ENCODE data around the gene TMEM87B.

The TMEM87B gene

DNA sequence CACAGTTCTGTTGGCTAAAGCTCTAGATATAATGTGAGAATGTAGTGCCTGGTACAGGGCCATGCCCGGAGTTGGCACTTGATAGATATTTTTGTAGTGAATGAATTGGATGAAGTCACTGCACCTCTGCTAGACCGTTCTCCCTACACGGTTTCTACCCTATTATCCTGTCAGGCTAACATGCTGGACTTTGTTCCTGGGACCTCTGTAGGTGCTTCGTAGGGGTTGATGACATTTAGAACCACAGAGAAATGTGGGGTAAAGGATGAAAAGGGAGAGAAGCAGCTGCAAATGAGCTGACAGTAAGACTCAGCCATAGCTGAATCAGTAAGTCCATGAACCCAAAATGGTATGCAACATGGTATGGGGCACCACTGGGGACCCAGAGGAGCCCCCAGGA is 79.1 kb downstream of the TMEM87B start:
- Histone ChIP-seq H2AFZ (ENCODE audit: low read length) (no peak overlapping the region), H3K79me2 (ENCODE audit: insufficient read depth, low read length) (no peaks in the 10 kb centered on the region), H3K36me3 (ENCODE audit: insufficient read depth, low read length) (no peaks in the 10 kb centered on the region; the same call in 1 of the 2 replicates), H3F3A (ENCODE audit: insufficient read depth, low read length) (no peaks in the 10 kb centered on the region; the same call in 1 of the 2 replicates), H3K9me2 (ENCODE audit: low read depth, low read length) (no peaks in the 10 kb centered on the region), H3K9ac (ENCODE audit: low read length) (no peak overlapping the region), H3K4me3 (ENCODE audit: low read depth, low read length, poor library complexity, severe bottlenecking) (no peak overlapping the region), H3K27me3 (ENCODE audit: insufficient read depth, low read length) (no peaks in the 10 kb centered on the region), H3K27ac (ENCODE audit: low read depth, low read length, poor library complexity, severe bottlenecking) (no peak overlapping the region), H3K9me3 (ENCODE audit: low read length) (peaks cover 5% of the 10 kb centered on the region), H3K4me1 (ENCODE audit: insufficient read depth, low read length, severe bottlenecking) (peaks cover 7% of the 10 kb centered on the region), H3K4me2 (ENCODE audit: low read length) (no peak overlapping the region), H4K20me1 (ENCODE audit: insufficient read depth, low read length) (no peaks in the 10 kb centered on the region)
- TF ChIP-seq EZH2 (IDR thresholded peaks at IDR 0.05; ENCODE audit: borderline replicate concordance, low read length) = no peak
- TF ChIP-seq, protein P1, sequence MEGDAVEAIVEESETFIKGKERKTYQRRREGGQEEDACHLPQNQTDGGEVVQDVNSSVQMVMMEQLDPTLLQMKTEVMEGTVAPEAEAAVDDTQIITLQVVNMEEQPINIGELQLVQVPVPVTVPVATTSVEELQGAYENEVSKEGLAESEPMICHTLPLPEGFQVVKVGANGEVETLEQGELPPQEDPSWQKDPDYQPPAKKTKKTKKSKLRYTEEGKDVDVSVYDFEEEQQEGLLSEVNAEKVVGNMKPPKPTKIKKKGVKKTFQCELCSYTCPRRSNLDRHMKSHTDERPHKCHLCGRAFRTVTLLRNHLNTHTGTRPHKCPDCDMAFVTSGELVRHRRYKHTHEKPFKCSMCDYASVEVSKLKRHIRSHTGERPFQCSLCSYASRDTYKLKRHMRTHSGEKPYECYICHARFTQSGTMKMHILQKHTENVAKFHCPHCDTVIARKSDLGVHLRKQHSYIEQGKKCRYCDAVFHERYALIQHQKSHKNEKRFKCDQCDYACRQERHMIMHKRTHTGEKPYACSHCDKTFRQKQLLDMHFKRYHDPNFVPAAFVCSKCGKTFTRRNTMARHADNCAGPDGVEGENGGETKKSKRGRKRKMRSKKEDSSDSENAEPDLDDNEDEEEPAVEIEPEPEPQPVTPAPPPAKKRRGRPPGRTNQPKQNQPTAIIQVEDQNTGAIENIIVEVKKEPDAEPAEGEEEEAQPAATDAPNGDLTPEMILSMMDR (IDR thresholded peaks at IDR 0.05; ENCODE audit: low read length) = no peak

GRCh38 chr2:112136096-112136495 is 81.0 kb downstream of the TMEM87B start:
- TF ChIP-seq, protein P1 (IDR thresholded peaks at IDR 0.05; ENCODE audit: low read length) = no peak
- TF ChIP-seq EZH2 (IDR thresholded peaks at IDR 0.05; ENCODE audit: borderline replicate concordance, low read length) = no peak
- Histone ChIP-seq H3K9ac (ENCODE audit: low read length) (no peak overlapping the region), H3K79me2 (ENCODE audit: insufficient read depth, low read length) (no peaks in the 10 kb centered on the region), H3K9me3 (ENCODE audit: low read length) (peaks cover 5% of the 10 kb centered on the region), H3K36me3 (ENCODE audit: insufficient read depth, low read length) (no peaks in the 10 kb centered on the region; the same call in 1 of the 2 replicates), H4K20me1 (ENCODE audit: insufficient read depth, low read length) (no peaks in the 10 kb centered on the region), H3K9me2 (ENCODE audit: low read depth, low read length) (no peaks in the 10 kb centered on the region), H3K27me3 (ENCODE audit: insufficient read depth, low read length) (no peaks in the 10 kb centered on the region), H2AFZ (ENCODE audit: low read length) (no peak overlapping the region), H3K4me1 (ENCODE audit: insufficient read depth, low read length, severe bottlenecking) (peaks cover 7% of the 10 kb centered on the region), H3K4me3 (ENCODE audit: low read depth, low read length, poor library complexity, severe bottlenecking) (no peak overlapping the region), H3K4me2 (ENCODE audit: low read length) (no peak overlapping the region), H3F3A (ENCODE audit: insufficient read depth, low read length) (no peaks in the 10 kb centered on the region; the same call in 1 of the 2 replicates), H3K27ac (ENCODE audit: low read depth, low read length, poor library complexity, severe bottlenecking) (no peak overlapping the region)

DNA sequence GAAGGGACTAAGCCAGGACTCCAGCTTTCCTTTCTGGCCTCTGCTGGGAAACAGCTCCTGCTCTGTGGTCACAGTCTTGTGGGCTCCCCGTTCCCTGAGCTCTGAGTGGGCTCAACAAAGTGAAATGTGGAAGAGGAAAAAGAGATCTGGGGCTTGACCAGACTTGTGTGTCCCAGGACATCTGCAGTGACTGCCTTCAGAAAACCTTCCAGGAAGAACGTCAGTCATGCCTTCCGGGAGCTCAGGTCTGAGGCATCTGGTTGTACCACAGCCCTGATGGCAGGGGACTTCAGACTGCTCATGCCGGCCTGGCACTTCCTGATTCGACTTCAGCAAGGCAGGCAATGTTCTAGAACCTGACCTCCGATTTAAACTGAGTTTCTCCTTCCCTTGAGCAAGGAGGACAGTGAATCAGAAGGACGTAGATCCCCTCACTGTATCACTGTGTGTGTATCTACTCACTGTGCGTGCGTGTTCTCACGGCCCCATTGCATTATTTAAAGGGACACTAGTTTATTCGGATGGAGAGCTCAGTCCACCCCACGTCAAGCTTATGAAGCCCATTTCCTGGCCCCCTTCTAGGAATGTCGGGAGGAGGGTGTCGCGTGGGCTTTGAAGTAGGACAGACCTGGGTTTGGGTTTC is 82.6 kb downstream of the TMEM87B start:
- Histone ChIP-seq H4K20me1 (ENCODE audit: insufficient read depth, low read length) (no peaks in the 10 kb centered on the region), H3K9ac (ENCODE audit: low read length) (no peak overlapping the region), H3K27me3 (ENCODE audit: insufficient read depth, low read length) (no peaks in the 10 kb centered on the region), H3K4me1 (ENCODE audit: insufficient read depth, low read length, severe bottlenecking) (peaks cover 7% of the 10 kb centered on the region), H3K9me2 (ENCODE audit: low read depth, low read length) (no peaks in the 10 kb centered on the region), H3F3A (ENCODE audit: insufficient read depth, low read length) (no peaks in the 10 kb centered on the region; the same call in 1 of the 2 replicates), H3K4me2 (ENCODE audit: low read length) (no peak overlapping the region; the same call in 1 of the 2 replicates), H3K79me2 (ENCODE audit: insufficient read depth, low read length) (no peaks in the 10 kb centered on the region), H3K27ac (ENCODE audit: low read depth, low read length, poor library complexity, severe bottlenecking) (no peak overlapping the region), H3K4me3 (ENCODE audit: low read depth, low read length, poor library complexity, severe bottlenecking) (no peak overlapping the region), H3K9me3 (ENCODE audit: low read length) (peaks cover 3% of the 10 kb centered on the region), H3K36me3 (ENCODE audit: insufficient read depth, low read length) (no peaks in the 10 kb centered on the region; the same call in 1 of the 2 replicates), H2AFZ (ENCODE audit: low read length) (no peak overlapping the region)
- TF ChIP-seq EZH2 (IDR thresholded peaks at IDR 0.05; ENCODE audit: borderline replicate concordance, low read length) = no peak
- TF ChIP-seq, protein P1 (IDR thresholded peaks at IDR 0.05; ENCODE audit: low read length) = no peak
